AG10803 (cell line): ENCODE measurements around the gene PNO1.

Experiments used
- DNase-seq: peaks from one replicate; pipeline ENCODE4 v3.0.0; 2010; ENCODE audit warnings: low read depth
- H3K4me3 ChIP-seq: 2 replicates; pipeline ENCODE4 v1.5.1; 2011; ENCODE audit warnings: mild to moderate bottlenecking, low read length, control low read depth
- TF ChIP-seq, protein P1 (sequence below): conservative IDR thresholded peaks from 2 replicates; pipeline ENCODE4 v1.5.1; 2011; ENCODE audit warnings: mild to moderate bottlenecking, low read length, control low read depth, inconsistent platforms

Gene PNO1

GRCh38 chr2:68121873-68122679 lies 35.6 kb upstream of the PNO1 start:
- peak; percentile 81 for DNase-seq
- TF ChIP-seq, protein P1, sequence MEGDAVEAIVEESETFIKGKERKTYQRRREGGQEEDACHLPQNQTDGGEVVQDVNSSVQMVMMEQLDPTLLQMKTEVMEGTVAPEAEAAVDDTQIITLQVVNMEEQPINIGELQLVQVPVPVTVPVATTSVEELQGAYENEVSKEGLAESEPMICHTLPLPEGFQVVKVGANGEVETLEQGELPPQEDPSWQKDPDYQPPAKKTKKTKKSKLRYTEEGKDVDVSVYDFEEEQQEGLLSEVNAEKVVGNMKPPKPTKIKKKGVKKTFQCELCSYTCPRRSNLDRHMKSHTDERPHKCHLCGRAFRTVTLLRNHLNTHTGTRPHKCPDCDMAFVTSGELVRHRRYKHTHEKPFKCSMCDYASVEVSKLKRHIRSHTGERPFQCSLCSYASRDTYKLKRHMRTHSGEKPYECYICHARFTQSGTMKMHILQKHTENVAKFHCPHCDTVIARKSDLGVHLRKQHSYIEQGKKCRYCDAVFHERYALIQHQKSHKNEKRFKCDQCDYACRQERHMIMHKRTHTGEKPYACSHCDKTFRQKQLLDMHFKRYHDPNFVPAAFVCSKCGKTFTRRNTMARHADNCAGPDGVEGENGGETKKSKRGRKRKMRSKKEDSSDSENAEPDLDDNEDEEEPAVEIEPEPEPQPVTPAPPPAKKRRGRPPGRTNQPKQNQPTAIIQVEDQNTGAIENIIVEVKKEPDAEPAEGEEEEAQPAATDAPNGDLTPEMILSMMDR = peak; percentile 99
- H3K4me3 ChIP-seq = no peak overlapping the region

DNA sequence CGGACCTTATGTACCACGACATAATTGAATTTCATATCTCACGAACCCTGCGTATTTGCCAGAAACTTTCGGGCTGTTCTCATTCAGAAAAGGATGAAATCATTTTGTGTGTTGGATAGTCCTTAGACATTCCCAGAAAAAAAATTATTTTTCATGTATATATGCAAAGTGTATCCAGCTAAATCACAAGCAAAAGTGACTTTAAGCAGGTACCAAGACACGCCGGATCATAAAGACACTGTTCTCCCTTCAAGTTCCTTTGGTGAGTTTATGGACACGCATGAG lies 35.1 kb upstream of the PNO1 start:
- no peak for DNase-seq
- TF ChIP-seq, protein P1 = no peak
- no peak overlapping the region for H3K4me3 ChIP-seq

GRCh38 chr2:68124321-68124720 lies 33.4 kb upstream of the PNO1 start:
- TF ChIP-seq, protein P1 = no peak
- DNase-seq = peak; percentile 40
- no peak overlapping the region for H3K4me3 ChIP-seq

GRCh38 chr2:68125821-68126220 lies 31.9 kb upstream of the PNO1 start:
- TF ChIP-seq, protein P1 = no peak
- no peak overlapping the region for H3K4me3 ChIP-seq
- DNase-seq = peak; percentile 5

DNA sequence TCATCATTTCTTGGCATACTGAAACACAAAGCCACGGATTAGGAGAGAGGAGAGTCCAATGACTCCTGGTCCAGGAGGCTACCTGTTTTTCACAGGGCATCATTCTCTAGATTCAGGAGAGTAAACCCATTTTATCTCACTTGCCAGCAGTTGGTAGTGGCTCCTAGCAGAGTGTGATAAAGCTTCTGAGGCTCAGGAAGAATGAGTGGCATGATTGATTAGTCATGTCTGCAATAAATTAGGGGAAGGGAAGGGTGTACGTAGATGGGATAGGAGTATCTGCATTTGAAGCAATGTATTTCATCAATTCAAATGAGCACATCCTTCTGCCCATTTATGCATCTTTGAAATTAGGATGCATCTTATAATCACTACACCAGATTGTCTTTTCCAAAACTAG lies 31.1 kb upstream of the PNO1 start:
- DNase-seq = no peak
- H3K4me3 ChIP-seq = no peak overlapping the region

DNA sequence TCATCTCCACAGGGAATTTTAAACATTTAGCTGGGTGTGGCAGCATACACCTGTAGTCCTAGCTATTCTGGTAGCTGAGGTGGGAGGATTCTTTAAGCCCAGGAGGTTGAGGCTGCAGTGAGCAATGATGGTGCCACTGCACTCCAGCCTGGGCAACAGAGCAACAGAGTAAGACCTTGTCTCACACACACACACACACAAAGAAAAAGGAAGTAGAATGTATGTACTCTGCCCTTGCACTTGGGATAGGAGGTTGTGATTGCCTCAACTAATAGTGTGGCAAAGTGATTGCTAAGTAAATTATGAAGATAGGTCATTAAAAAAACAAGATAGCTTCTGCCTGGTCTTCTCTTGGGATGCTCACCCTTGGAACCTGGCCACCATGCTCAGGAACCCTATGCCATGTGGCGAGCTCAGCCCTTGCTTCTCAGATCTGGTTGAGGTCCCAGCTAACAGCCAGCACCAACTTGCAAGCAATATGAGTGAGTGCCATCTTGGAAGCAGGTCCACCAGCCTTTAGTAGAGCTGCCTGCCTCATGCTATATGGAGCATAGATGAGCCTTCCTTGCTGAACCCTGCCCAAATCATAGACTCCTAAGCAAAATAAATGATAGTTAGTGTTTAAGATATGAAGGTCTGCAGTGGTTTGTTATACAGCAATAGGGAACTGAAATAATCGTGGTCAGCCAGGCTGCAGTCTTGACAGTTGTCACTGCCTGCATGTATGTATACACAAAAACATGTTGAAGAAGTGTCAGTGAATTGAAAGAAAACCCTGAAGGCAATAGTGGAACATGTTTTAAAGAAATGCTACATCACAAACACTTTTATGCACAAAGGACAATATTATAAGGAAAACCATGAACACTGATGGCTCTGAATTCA lies 30.1 kb upstream of the PNO1 start:
- TF ChIP-seq, protein P1 = no peak
- no peak overlapping the region for H3K4me3 ChIP-seq
- no peak for DNase-seq

More for the DNA sequence above, 31.1 kb upstream of the PNO1 start:
- TF ChIP-seq, protein P1 = no peak
